B cell (primary cell): ENCODE results near the gene SUGCT.

Experiments
- EZH2 ChIP-seq: IDR thresholded peaks from 2 replicates; pipeline ENCODE4 v1.6.1; 2012; ENCODE audit warnings: borderline replicate concordance, low read depth, mild to moderate bottlenecking, moderate library complexity, low read length; ENCODE audit not compliant: insufficient read depth, poor library complexity, severe bottlenecking
- TF ChIP-seq, protein P1 (sequence below): fragments of 200-600 bp; IDR thresholded peaks from one replicate; pipeline ENCODE4 v1.8.0; 2022; ENCODE audit warnings: antibody characterized with exemption, mild to moderate bottlenecking

DNA sequence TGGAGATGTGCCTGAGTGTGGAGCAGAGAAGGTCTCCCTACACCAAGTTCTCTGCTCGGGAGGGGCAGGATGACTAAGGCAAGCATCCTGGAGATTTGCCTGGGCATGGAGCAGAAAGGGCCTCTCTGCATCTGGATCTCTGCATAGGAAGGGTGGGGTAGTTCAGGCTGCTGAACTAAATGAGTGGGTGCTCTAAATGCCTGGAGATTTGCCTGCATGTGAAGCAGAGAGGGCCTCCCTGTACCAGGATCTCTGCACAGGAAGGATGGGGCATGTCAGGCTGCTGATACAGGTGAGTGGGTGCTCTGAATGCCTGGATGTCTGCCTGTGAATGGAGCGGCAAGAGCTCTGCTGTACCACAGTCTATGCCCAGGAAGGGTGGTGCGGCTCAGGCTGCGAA is 680.7 kb downstream of the SUGCT start:
- TF ChIP-seq, protein P1, sequence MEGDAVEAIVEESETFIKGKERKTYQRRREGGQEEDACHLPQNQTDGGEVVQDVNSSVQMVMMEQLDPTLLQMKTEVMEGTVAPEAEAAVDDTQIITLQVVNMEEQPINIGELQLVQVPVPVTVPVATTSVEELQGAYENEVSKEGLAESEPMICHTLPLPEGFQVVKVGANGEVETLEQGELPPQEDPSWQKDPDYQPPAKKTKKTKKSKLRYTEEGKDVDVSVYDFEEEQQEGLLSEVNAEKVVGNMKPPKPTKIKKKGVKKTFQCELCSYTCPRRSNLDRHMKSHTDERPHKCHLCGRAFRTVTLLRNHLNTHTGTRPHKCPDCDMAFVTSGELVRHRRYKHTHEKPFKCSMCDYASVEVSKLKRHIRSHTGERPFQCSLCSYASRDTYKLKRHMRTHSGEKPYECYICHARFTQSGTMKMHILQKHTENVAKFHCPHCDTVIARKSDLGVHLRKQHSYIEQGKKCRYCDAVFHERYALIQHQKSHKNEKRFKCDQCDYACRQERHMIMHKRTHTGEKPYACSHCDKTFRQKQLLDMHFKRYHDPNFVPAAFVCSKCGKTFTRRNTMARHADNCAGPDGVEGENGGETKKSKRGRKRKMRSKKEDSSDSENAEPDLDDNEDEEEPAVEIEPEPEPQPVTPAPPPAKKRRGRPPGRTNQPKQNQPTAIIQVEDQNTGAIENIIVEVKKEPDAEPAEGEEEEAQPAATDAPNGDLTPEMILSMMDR = no peak
- TF ChIP-seq EZH2 = no peak
